HG03469 (cell line): ENCODE results near the gene C11orf86.

ENCODE experiments used
- ATAC-seq: cut with Tn5 transposase; IDR thresholded peaks from one replicate; pipeline ENCODE4 v1.9.1; 2021; ENCODE audit warnings: mild to moderate bottlenecking, moderate library complexity, moderate number of reproducible peaks; ENCODE audit not compliant: unreplicated experiment

C11orf86 gene

DNA sequence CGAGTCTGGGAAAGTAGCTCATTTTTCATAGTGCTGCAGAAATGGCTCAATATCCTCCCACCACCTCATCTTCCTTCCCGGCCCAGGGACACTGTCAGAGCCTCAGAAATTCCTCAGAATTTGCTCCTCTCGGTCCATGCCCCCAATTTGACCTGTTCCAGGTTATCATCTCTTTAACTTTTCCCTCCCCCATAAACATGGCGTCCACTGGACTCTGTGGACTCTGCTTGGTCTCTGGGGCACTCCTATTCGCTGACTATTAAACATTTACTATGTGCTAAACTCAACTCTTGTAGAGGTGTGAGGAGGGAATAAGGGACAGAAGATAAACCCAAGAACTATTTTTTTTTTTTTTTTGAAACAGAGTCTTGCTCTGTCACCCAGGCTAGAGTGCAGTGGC lies 8.8 kb upstream of the C11orf86 start:
- no peak for ATAC-seq

GRCh38 chr11:66967670-66968425 lies 7.3 kb upstream of the C11orf86 start:
- no peak for ATAC-seq

- ATAC-seq = no peak
Observed at GRCh38 chr11:66969584-66970225, 5.4 kb upstream of the C11orf86 start.

- no peak for ATAC-seq
Observed at GRCh38 chr11:66970371-66970806, 4.7 kb upstream of the C11orf86 start.

- ATAC-seq = no peak
Observed at GRCh38 chr11:66970807-66971442, 4.2 kb upstream of the C11orf86 start.

- no peak for ATAC-seq
Observed at GRCh38 chr11:66971488-66971887, 3.6 kb upstream of the C11orf86 start.

- ATAC-seq = no peak
Observed at GRCh38 chr11:66973956-66974580, 1.0 kb upstream of the C11orf86 start.

GRCh38 chr11:66975405-66976027 lies 412 bp downstream of the C11orf86 start:
- ATAC-seq = no peak

DNA sequence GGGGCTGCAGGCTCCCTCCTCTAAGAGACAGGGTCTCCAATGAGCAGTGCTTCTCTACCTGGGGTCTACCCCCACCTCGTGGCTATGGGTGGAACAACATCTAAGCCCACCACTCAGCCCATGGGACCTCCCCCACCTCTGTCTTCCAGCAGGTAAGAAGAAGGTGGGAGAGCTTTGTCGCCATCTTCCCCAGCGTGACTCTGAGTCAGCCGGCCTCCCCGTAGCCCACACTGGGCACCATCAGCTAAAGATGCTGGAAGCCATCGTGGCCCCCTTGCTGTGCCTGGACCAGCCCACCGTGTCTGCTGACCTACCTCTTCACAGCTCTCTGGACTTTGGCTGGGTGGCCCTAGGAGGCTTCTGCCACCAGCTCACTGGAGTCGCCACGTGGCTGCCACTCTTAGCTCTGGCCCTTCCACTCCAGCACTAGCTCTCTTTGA lies 944 bp downstream of the C11orf86 start:
- ATAC-seq = no peak

DNA sequence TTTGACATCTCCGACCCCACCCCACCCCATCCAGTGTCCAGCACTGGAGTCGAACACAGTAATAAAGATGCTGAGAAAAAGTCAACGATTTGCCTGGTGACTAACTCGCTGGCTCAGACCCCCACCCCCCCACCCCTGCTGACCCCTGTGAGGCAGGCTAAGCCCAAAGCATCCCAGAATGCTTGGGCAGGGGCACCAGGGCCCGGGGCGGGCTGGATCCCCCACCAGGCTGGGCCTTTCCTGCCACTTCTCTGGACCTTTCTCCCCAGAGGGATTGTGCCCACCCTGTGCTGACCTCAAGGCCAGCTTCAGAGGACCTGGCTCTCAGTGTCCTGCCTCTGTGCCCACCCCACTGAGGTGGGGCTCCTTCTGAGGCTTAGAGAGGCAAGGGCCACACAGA lies 1.8 kb downstream of the C11orf86 start:
- no peak for ATAC-seq

DNA sequence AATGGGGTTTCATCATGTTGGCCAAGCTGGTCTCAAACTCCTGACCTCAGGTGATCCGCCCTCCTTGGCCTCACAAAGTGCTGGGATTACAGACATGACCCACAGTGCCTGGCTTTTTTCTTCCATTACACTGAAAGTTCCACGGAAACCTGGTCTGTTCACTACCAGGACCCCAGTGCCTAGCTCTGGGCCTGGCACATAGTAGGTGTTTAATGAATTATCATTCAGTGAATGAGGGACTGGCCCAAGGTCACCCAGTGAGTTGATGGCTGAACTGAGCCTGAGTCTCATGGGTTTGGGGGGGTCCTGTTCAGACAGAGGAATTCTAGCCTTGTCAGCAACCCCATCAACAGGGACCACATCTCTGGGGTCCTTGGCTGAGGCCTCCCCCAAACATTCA lies 3.1 kb downstream of the C11orf86 start:
- no peak for ATAC-seq

DNA sequence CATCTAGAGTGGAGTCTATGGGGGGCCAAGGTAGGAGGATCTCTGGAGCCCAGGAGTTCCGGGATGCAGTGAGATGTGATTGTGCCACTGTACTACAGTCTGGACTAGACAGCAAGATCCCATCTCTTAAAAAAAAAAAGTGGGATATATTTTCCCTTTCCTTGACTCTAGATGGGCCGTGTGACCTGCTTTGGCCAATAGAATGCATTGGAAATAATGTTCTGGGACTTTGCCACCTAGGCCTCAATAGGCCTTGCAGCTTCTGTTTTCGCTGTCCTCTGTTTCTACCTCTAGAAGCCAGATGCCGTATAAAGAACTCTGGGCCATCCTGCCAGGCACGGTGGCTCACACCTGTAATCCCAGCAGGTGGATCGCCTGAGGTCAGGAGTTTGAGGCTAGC lies 3.6 kb downstream of the C11orf86 start:
- no peak for ATAC-seq

- ATAC-seq = no peak
Observed at GRCh38 chr11:66979336-66979980, 4.4 kb downstream of the C11orf86 start.

- ATAC-seq = no peak
Observed at GRCh38 chr11:66981976-66982578, 7.0 kb downstream of the C11orf86 start.

GRCh38 chr11:66983275-66983924 lies 8.3 kb downstream of the C11orf86 start:
- ATAC-seq = no peak

DNA sequence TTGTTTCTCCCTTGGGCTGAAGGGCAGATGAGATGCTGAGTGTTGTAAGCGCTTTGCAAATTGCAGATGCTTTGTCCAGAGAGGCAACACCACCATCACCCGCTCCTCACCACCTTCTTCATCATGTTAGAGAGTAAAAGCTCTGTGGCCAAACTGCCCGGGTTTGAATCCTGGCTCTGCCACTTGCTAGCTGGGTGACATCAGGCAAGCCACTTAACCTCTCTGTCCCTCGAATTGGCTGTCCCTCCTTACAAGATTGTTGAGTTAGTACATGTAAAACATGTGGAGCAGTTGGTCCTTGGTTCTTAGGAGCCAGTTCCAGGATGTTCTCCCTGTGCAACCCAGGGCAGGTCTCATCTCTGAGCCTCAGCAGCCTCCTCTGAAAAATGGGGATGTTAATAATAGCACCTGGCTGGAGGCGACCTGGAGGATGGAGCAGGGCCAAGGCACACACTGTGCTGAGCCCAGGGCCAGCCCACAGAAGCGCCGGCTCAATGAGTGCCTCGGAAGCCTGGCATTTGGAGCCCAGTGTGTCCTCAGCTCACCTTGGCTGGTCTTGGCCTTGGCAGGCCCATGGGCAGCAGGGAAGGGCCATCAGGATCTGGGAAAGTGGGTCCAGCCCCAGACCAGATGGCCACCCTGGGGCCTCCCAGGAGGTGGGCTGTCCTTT lies 10.5 kb downstream of the C11orf86 start:
- ATAC-seq = no peak

DNA sequence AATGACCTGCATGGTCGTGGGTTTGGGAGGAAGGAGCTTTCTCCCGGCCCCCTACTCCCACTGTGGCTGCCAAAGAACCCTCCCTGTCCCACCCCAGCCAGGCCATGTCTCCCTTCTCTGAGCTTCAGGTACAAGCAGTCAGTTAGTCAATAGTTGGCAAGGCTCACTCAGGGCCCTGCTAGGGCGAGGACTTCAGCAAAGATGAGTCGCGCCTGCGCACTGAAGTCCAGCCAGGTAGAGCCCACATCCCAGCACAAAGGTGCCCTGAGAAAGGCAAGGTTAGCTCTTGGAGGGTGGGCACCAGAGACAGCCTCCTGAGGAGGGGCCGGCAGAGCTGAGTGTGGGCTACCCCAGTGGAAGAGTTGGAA lies 11.1 kb downstream of the C11orf86 start:
- no peak for ATAC-seq

GRCh38 chr11:66987158-66987620 lies 12.1 kb downstream of the C11orf86 start:
- no peak for ATAC-seq
